Ishikawa (cell line): Measurements from ENCODE around the gene OPCML.

Experiments
- CEBPB ChIP-seq: IDR thresholded peaks from 2 replicates; pipeline ENCODE4 v1.6.1; 2012
- EGR1 ChIP-seq: IDR thresholded peaks from 2 replicates; pipeline ENCODE4 v1.6.1; 2012
- EP300 ChIP-seq: IDR thresholded peaks from 2 replicates; pipeline ENCODE4 v1.6.1; 2012; ENCODE audit warnings: borderline replicate concordance
- FOXM1 ChIP-seq: IDR thresholded peaks from 2 replicates; pipeline ENCODE4 v1.6.1; 2012; ENCODE audit warnings: low read depth, borderline replicate concordance
- NFIC ChIP-seq: IDR thresholded peaks from 2 replicates; pipeline ENCODE4 v1.6.1; 2012
- RAD21 ChIP-seq: IDR thresholded peaks from 2 replicates; pipeline ENCODE4 v1.6.1; 2012; ENCODE audit warnings: low read depth
- TAF1 ChIP-seq: IDR thresholded peaks from 2 replicates; pipeline ENCODE4 v1.6.1; 2012; ENCODE audit warnings: low read depth, mild to moderate bottlenecking
- TCF12 ChIP-seq: IDR thresholded peaks from 2 replicates; pipeline ENCODE4 v1.6.1; 2012; ENCODE audit warnings: low read depth
- TEAD4 ChIP-seq: IDR thresholded peaks from 2 replicates; pipeline ENCODE4 v1.6.1; 2012
- YY1 ChIP-seq: IDR thresholded peaks from 2 replicates; pipeline ENCODE4 v1.6.1; 2012; ENCODE audit warnings: low read depth
- ZBTB7A ChIP-seq: IDR thresholded peaks from 2 replicates; pipeline ENCODE4 v1.6.1; 2012; ENCODE audit warnings: low read depth
- TF ChIP-seq, protein P1 (sequence below): IDR thresholded peaks from 2 replicates; pipeline ENCODE4 v1.6.1; 2012; ENCODE audit warnings: low read depth, mild to moderate bottlenecking
- TF ChIP-seq, protein P2 (sequence below): IDR thresholded peaks from 2 replicates; pipeline ENCODE4 v1.6.1; 2012

DNA sequence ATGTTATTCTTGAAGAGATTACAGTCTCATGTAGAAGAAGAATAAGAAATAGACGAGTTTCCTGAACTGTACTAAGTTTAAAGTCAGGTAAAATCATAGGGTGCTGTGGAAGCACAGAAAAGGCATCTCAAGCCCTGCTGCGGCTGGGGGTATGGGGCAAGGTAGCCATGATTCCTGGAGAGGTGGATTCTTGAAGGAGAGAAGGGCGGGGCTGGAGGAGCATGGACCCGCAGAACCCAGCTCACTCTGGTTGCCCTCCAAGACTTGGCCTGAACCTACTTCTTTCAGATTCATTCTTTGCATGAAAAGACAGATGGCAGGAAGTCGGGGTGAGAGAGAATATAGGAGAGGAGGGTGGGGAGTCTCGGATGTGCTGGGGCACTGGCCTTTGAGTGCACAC is 57.8 kb downstream of the OPCML start:
- TF ChIP-seq YY1 (no peak), EP300 (no peak), TCF12 (no peak), RAD21 (no peak), TEAD4 (no peak), EGR1 (no peak), TAF1 (no peak), FOXM1 (no peak), ZBTB7A (no peak), NFIC (no peak), CEBPB (no peak)
- TF ChIP-seq, protein P1, sequence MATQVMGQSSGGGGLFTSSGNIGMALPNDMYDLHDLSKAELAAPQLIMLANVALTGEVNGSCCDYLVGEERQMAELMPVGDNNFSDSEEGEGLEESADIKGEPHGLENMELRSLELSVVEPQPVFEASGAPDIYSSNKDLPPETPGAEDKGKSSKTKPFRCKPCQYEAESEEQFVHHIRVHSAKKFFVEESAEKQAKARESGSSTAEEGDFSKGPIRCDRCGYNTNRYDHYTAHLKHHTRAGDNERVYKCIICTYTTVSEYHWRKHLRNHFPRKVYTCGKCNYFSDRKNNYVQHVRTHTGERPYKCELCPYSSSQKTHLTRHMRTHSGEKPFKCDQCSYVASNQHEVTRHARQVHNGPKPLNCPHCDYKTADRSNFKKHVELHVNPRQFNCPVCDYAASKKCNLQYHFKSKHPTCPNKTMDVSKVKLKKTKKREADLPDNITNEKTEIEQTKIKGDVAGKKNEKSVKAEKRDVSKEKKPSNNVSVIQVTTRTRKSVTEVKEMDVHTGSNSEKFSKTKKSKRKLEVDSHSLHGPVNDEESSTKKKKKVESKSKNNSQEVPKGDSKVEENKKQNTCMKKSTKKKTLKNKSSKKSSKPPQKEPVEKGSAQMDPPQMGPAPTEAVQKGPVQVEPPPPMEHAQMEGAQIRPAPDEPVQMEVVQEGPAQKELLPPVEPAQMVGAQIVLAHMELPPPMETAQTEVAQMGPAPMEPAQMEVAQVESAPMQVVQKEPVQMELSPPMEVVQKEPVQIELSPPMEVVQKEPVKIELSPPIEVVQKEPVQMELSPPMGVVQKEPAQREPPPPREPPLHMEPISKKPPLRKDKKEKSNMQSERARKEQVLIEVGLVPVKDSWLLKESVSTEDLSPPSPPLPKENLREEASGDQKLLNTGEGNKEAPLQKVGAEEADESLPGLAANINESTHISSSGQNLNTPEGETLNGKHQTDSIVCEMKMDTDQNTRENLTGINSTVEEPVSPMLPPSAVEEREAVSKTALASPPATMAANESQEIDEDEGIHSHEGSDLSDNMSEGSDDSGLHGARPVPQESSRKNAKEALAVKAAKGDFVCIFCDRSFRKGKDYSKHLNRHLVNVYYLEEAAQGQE = no peak
- TF ChIP-seq, protein P2, sequence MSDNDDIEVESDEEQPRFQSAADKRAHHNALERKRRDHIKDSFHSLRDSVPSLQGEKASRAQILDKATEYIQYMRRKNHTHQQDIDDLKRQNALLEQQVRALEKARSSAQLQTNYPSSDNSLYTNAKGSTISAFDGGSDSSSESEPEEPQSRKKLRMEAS = no peak
